DOHH2 (cell line): ENCODE data around the gene RBM6.

Source experiments
- H3F3A ChIP-seq: fragments of 200-600 bp; sonication (generic), shearing (Covaris generic); 2 replicates; pipeline ENCODE4 v1.6.0; 2016; ENCODE audit warnings: antibody characterized with exemption, mild to moderate bottlenecking; ENCODE audit not compliant: control insufficient read depth, insufficient read depth
- H3K27ac ChIP-seq: fragments of 200-600 bp; sonication (generic); 2 replicates; pipeline ENCODE4 v1.5.1; 2014; ENCODE audit warnings: low read depth, mild to moderate bottlenecking, low read length, moderate library complexity
- H3K27me3 ChIP-seq: fragments of 200-600 bp; sonication (generic); 2 replicates; pipeline ENCODE4 v1.6.1; 2014; ENCODE audit warnings: mild to moderate bottlenecking, low read length, mixed read lengths; ENCODE audit not compliant: control insufficient read depth
- H3K36me3 ChIP-seq: fragments of 200-600 bp; sonication (generic); 2 replicates; pipeline ENCODE4 v1.6.1; 2014; ENCODE audit warnings: mild to moderate bottlenecking, low read length, moderate library complexity, mixed read lengths; ENCODE audit not compliant: control insufficient read depth
- H3K4me1 ChIP-seq: fragments of 200-600 bp; sonication (generic); 2 replicates; pipeline ENCODE4 v1.6.1; 2014; ENCODE audit warnings: mild to moderate bottlenecking, low read length, mixed read lengths; ENCODE audit not compliant: control insufficient read depth
- H3K4me2 ChIP-seq: fragments of 200-600 bp; sonication (generic); 2 replicates; pipeline ENCODE4 v1.6.0; 2014; ENCODE audit warnings: mild to moderate bottlenecking, low read length, moderate library complexity
- H3K4me3 ChIP-seq: fragments of 200-600 bp; sonication (generic); 2 replicates; pipeline ENCODE4 v1.5.1; 2014; ENCODE audit warnings: mild to moderate bottlenecking, low read length, mixed read lengths
- H3K79me2 ChIP-seq: fragments of 200-600 bp; sonication (generic); 2 replicates; pipeline ENCODE4 v1.6.1; 2014; ENCODE audit warnings: mild to moderate bottlenecking, low read length, mixed read lengths; ENCODE audit not compliant: control insufficient read depth
- H3K9me2 ChIP-seq: fragments of 200-600 bp; sonication (generic); replicated peaks from 2 replicates; pipeline ENCODE4 v1.6.1; 2014; ENCODE audit warnings: mild to moderate bottlenecking, low read length, mixed read lengths; ENCODE audit not compliant: control insufficient read depth
- H3K9me3 ChIP-seq: fragments of 200-600 bp; sonication (generic); 2 replicates; pipeline ENCODE4 v1.6.1; 2014; ENCODE audit warnings: antibody characterized with exemption, low read length, mixed read lengths; ENCODE audit not compliant: control insufficient read depth, insufficient read depth
- H4K20me1 ChIP-seq: fragments of 200-600 bp; sonication (generic); 2 replicates; pipeline ENCODE4 v1.6.0; 2014; ENCODE audit warnings: low read depth, mild to moderate bottlenecking, antibody characterized with exemption, low read length, moderate library complexity; ENCODE audit not compliant: control insufficient read depth, insufficient read depth
- CTCF ChIP-seq: fragments of 200-600 bp; sonication (generic); IDR thresholded peaks from one replicate; pipeline ENCODE4 v1.5.1; 2014; ENCODE audit warnings: antibody characterized with exemption, mild to moderate bottlenecking, low read depth, low read length; ENCODE audit not compliant: poor library complexity, severe bottlenecking
- EZH2phosphoT487 ChIP-seq: fragments of 200-600 bp; sonication (generic); IDR thresholded peaks from 2 replicates; pipeline ENCODE4 v1.6.1; 2017; ENCODE audit warnings: borderline replicate concordance, mild to moderate bottlenecking, antibody characterized with exemption, low read length, moderate library complexity, mixed read lengths

RBM6 gene

GRCh38 chr3:49898991-49899390 lies 41.0 kb upstream of the RBM6 start:
- H3F3A ChIP-seq = no peaks in the 10 kb centered on the region; the same call in 1 of the 2 replicates
- no peaks in the 10 kb centered on the region for H3K36me3 ChIP-seq
- H3K27ac ChIP-seq = no peak overlapping the region
- no peaks in the 10 kb centered on the region for H3K9me3 ChIP-seq
- H3K4me1 ChIP-seq = peaks cover 25% of the 10 kb centered on the region
- no peak overlapping the region for H3K4me3 ChIP-seq
- no peaks in the 10 kb centered on the region for H3K27me3 ChIP-seq
- H3K79me2 ChIP-seq = peaks cover under 1% of the 10 kb centered on the region
- no peak overlapping the region for H3K4me2 ChIP-seq
- no peaks in the 10 kb centered on the region for H4K20me1 ChIP-seq
- TF ChIP-seq CTCF (no peak), EZH2phosphoT487 (no peak)
- H3K9me2 ChIP-seq = no peaks in the 10 kb centered on the region

- Histone ChIP-seq H3K27ac (no peak overlapping the region), H3K9me3 (no peaks in the 10 kb centered on the region), H3K27me3 (no peaks in the 10 kb centered on the region), H3K4me2 (0 out of 2 replicates have a peak overlapping the region, but pooled peaks have one; percentile 30), H3K36me3 (no peaks in the 10 kb centered on the region), H4K20me1 (no peaks in the 10 kb centered on the region), H3K79me2 (peaks cover 9% of the 10 kb centered on the region), H3K9me2 (no peaks in the 10 kb centered on the region), H3K4me1 (peaks cover 34% of the 10 kb centered on the region), H3F3A (no peaks in the 10 kb centered on the region; the same call in 1 of the 2 replicates), H3K4me3 (no peak overlapping the region)
- TF ChIP-seq CTCF = peak; percentile 80
- TF ChIP-seq EZH2phosphoT487 = no peak
These were observed 40.1 kb upstream of the RBM6 start for GRCh38 chr3:49899815-49900214.

- H3K36me3 ChIP-seq = no peaks in the 10 kb centered on the region
- no peaks in the 10 kb centered on the region for H4K20me1 ChIP-seq
- TF ChIP-seq CTCF (no peak), EZH2phosphoT487 (no peak)
- H3K79me2 ChIP-seq = peaks cover 11% of the 10 kb centered on the region
- H3F3A ChIP-seq = no peaks in the 10 kb centered on the region; the same call in 1 of the 2 replicates
- peaks cover 42% of the 10 kb centered on the region for H3K4me1 ChIP-seq
- no peaks in the 10 kb centered on the region for H3K9me3 ChIP-seq
- H3K4me3 ChIP-seq = no peak overlapping the region
- H3K27me3 ChIP-seq = no peaks in the 10 kb centered on the region
- H3K27ac ChIP-seq = no peak overlapping the region
- H3K4me2 ChIP-seq = peak overlapping the region; percentile 30; the same call in 1 of the 2 replicates
- no peaks in the 10 kb centered on the region for H3K9me2 ChIP-seq
These were observed 39.3 kb upstream of the RBM6 start for GRCh38 chr3:49900491-49901153.
